Activated naive CD8-positive, alpha-beta T cell treated with anti-CD3 and anti-CD28 coated beads for 36 hours (primary cell): Measurements from ENCODE around the gene LRMDA. TPM values are rescaled to one million over a fixed set of nuclear protein-coding genes. Genes with fewer than 3 reads are reported as not detected.

Experiments used
- DNase-seq: peaks from one replicate; pipeline ENCODE4 v3.0.0; 2021
- H3K27ac Mint-ChIP-seq: one replicate; pipeline ENCODE4 v1.8.0; 2022; ENCODE audit warnings: mild to moderate bottlenecking, moderate library complexity, mixed read lengths
- H3K27me3 Mint-ChIP-seq: one replicate; pipeline ENCODE4 v1.8.0; 2022; ENCODE audit warnings: mild to moderate bottlenecking, mixed read lengths
- H3K36me3 Mint-ChIP-seq: one replicate; pipeline ENCODE4 v1.8.0; 2021; ENCODE audit warnings: mild to moderate bottlenecking, mixed read lengths
- H3K4me1 Mint-ChIP-seq: one replicate; pipeline ENCODE4 v1.8.0; 2021; ENCODE audit warnings: mixed read lengths
- H3K4me3 Mint-ChIP-seq: one replicate; pipeline ENCODE4 v1.8.0; 2022; ENCODE audit warnings: mild to moderate bottlenecking, moderate library complexity, mixed read lengths
- H3K9me3 Mint-ChIP-seq: one replicate; pipeline ENCODE4 v1.8.0; 2022; ENCODE audit warnings: mixed read lengths
- total RNA-seq, 2 experiments: library from RNA; stranded (reverse); gene quantifications; one replicate each; pipeline ENCODE4 v1.2.3, GENCODE V29; 2021

LRMDA gene
- total RNA-seq, 2 experiments from 2014 or later, result not detected

DNA sequence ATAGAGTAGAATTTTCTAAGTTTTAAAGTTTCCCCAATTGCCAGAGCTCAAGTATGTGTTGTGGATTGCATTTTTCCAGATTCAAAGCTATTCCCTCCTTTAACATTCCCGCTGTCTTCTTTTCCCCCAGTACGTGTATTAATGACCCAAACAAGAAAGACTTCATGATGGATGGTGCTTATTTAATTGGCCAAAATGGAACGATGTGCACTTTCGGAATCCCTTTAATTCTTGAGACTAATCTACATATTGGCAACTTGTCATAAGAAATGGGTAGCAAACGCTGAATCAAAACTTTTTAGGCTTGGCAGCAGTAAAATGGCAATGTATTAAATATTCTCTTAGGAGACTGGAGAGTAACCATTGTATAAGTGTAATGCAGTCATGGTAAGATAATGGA lies 753.2 kb downstream of the LRMDA start:
- Mint-ChIP-seq H3K4me3 (no peak overlapping the region), H3K36me3 (no peaks in the 10 kb centered on the region), H3K4me1 (no peaks in the 10 kb centered on the region), H3K27ac (no peak overlapping the region), H3K9me3 (no peaks in the 10 kb centered on the region), H3K27me3 (no peaks in the 10 kb centered on the region)
- no peak for DNase-seq

- Mint-ChIP-seq H3K27me3 (no peaks in the 10 kb centered on the region), H3K4me3 (no peak overlapping the region), H3K27ac (no peak overlapping the region), H3K9me3 (no peaks in the 10 kb centered on the region), H3K4me1 (no peaks in the 10 kb centered on the region), H3K36me3 (no peaks in the 10 kb centered on the region)
- DNase-seq, result no peak
Measured at GRCh38 chr10:76185471-76186301, 754.3 kb downstream of the LRMDA start.

DNA sequence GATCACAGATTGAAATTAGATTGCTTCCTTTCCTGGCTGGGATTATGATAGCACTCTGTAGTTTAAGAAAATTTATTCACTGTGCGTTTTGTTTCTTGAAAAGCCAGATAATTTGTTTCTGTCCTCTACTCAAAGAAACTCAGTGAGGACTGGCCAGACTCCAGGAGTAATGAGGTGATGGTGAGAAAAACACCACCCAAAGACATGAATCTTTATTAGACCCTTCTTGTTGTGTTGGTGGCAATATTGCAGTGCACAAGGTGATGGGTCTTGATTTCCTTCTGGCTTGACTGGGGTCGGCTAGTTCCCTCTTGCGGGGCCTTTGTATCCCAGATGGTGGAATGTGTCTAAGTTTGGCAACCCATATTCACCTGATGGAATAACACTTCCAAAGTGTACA lies 756.8 kb downstream of the LRMDA start:
- H3K4me3 Mint-ChIP-seq, result no peak overlapping the region
- no peaks in the 10 kb centered on the region for H3K9me3 Mint-ChIP-seq
- no peak overlapping the region for H3K27ac Mint-ChIP-seq
- H3K4me1 Mint-ChIP-seq, result no peaks in the 10 kb centered on the region
- no peak for DNase-seq
- no peaks in the 10 kb centered on the region for H3K36me3 Mint-ChIP-seq
- H3K27me3 Mint-ChIP-seq, result no peaks in the 10 kb centered on the region

- no peaks in the 10 kb centered on the region for H3K4me1 Mint-ChIP-seq
- no peaks in the 10 kb centered on the region for H3K36me3 Mint-ChIP-seq
- H3K27me3 Mint-ChIP-seq, result no peaks in the 10 kb centered on the region
- H3K9me3 Mint-ChIP-seq, result no peaks in the 10 kb centered on the region
- H3K27ac Mint-ChIP-seq, result no peak overlapping the region
- no peak overlapping the region for H3K4me3 Mint-ChIP-seq
- DNase-seq, result no peak
Measured at GRCh38 chr10:76190634-76191270, 759.3 kb downstream of the LRMDA start.

GRCh38 chr10:76191336-76191735 lies 759.9 kb downstream of the LRMDA start:
- no peaks in the 10 kb centered on the region for H3K27me3 Mint-ChIP-seq
- H3K4me1 Mint-ChIP-seq, result no peaks in the 10 kb centered on the region
- H3K9me3 Mint-ChIP-seq, result no peaks in the 10 kb centered on the region
- DNase-seq, result no peak
- H3K27ac Mint-ChIP-seq, result no peak overlapping the region
- no peaks in the 10 kb centered on the region for H3K36me3 Mint-ChIP-seq
- H3K4me3 Mint-ChIP-seq, result no peak overlapping the region

DNA sequence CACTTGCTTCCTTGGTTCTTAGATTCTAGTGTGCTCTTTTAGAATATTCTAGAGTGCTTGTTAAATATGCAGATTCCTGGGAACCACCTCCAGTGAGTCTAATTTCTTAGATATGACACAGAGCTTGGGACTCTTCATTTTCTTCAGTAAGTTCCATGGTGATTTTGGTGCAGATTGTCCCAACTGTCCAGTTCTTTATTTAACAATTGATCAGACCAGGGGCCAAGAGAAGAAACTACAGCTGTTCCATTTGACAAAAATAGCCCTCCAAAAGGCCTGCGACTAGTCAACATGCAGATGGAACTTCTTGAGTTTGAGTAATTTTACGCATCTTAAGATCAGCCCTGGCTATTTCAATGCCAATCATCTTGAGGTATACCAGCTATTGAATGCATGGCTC lies 760.7 kb downstream of the LRMDA start:
- no peaks in the 10 kb centered on the region for H3K27me3 Mint-ChIP-seq
- DNase-seq, result no peak
- H3K4me1 Mint-ChIP-seq, result no peaks in the 10 kb centered on the region
- H3K27ac Mint-ChIP-seq, result no peak overlapping the region
- no peaks in the 10 kb centered on the region for H3K9me3 Mint-ChIP-seq
- no peak overlapping the region for H3K4me3 Mint-ChIP-seq
- H3K36me3 Mint-ChIP-seq, result no peaks in the 10 kb centered on the region

- Mint-ChIP-seq H3K4me3 (no peak overlapping the region), H3K27me3 (no peaks in the 10 kb centered on the region), H3K9me3 (no peaks in the 10 kb centered on the region), H3K36me3 (no peaks in the 10 kb centered on the region), H3K27ac (no peak overlapping the region), H3K4me1 (no peaks in the 10 kb centered on the region)
- no peak for DNase-seq
Measured at GRCh38 chr10:76192694-76193320, 761.4 kb downstream of the LRMDA start.

DNA sequence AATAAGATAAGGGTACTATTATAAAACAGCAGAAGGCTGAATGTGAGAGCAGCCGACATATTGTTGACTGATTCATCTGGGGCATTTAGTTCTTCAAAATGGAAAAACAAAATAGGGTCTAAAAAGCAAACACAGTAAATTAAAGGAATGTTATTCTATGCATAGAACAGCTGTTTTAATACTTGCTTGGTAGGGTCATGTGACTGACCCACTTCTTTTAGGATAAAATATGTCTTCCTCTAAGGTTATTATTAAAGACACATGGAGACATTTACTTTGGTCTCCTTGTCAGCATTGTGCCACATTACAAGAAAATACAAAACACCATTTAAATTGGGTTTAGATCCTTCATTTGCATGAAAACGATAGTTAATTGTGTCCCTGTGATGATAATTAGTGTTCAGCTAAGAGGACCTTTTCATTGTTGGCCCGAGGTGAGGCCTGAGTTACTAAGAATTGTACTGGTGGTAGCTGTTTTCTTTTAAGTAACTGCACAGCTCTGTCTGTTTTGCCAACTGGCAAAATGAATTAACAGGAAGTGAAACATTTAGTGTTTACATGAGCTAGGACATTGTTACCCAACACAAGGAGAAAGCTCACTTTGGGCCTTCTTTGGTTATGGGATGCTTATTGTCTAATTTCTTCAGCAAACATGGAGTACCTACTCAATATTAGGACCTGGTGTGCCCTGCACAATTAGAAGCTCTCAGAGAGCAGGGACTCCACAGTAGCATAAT lies 764.4 kb downstream of the LRMDA start:
- Mint-ChIP-seq H3K9me3 (no peaks in the 10 kb centered on the region), H3K4me1 (no peaks in the 10 kb centered on the region), H3K27ac (no peak overlapping the region), H3K4me3 (no peak overlapping the region), H3K36me3 (no peaks in the 10 kb centered on the region), H3K27me3 (no peaks in the 10 kb centered on the region)
- no peak for DNase-seq

- H3K4me1 Mint-ChIP-seq, result no peaks in the 10 kb centered on the region
- H3K36me3 Mint-ChIP-seq, result no peaks in the 10 kb centered on the region
- DNase-seq, result no peak
- H3K27me3 Mint-ChIP-seq, result no peaks in the 10 kb centered on the region
- H3K4me3 Mint-ChIP-seq, result no peak overlapping the region
- H3K9me3 Mint-ChIP-seq, result no peaks in the 10 kb centered on the region
- H3K27ac Mint-ChIP-seq, result no peak overlapping the region
Measured at GRCh38 chr10:76197293-76197692, 765.9 kb downstream of the LRMDA start.

- no peak for DNase-seq
- Mint-ChIP-seq H3K27me3 (no peaks in the 10 kb centered on the region), H3K9me3 (no peaks in the 10 kb centered on the region), H3K36me3 (no peaks in the 10 kb centered on the region), H3K27ac (no peak overlapping the region), H3K4me1 (no peaks in the 10 kb centered on the region), H3K4me3 (no peak overlapping the region)
Measured at GRCh38 chr10:76198287-76199035, 767.0 kb downstream of the LRMDA start.

DNA sequence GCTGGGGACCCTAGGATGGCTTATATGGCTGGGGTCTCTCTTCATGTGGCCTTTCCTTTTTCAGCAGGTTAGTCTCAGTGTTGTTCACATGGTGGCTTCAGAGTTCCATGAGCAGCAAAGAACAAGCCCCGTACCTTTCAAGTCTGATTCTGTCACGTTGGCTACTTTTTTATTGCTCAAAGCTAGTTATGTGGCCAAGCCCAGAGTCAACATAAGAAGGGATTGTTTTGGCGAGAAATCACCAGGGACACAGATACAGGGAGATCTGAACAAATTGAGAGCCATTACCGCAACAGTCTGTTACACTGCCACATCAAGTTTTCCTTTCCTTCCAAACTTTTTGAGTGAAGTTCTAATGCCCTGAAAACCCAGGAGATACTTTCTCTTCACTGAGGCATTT lies 770.5 kb downstream of the LRMDA start:
- Mint-ChIP-seq H3K36me3 (no peaks in the 10 kb centered on the region), H3K4me1 (no peaks in the 10 kb centered on the region), H3K4me3 (no peak overlapping the region), H3K27me3 (no peaks in the 10 kb centered on the region), H3K27ac (no peak overlapping the region), H3K9me3 (no peaks in the 10 kb centered on the region)
- no peak for DNase-seq

GRCh38 chr10:76202777-76203176 lies 771.4 kb downstream of the LRMDA start:
- no peak for DNase-seq
- H3K4me3 Mint-ChIP-seq, result no peak overlapping the region
- no peaks in the 10 kb centered on the region for H3K36me3 Mint-ChIP-seq
- H3K27ac Mint-ChIP-seq, result no peak overlapping the region
- H3K27me3 Mint-ChIP-seq, result no peaks in the 10 kb centered on the region
- no peaks in the 10 kb centered on the region for H3K4me1 Mint-ChIP-seq
- H3K9me3 Mint-ChIP-seq, result no peaks in the 10 kb centered on the region

DNA sequence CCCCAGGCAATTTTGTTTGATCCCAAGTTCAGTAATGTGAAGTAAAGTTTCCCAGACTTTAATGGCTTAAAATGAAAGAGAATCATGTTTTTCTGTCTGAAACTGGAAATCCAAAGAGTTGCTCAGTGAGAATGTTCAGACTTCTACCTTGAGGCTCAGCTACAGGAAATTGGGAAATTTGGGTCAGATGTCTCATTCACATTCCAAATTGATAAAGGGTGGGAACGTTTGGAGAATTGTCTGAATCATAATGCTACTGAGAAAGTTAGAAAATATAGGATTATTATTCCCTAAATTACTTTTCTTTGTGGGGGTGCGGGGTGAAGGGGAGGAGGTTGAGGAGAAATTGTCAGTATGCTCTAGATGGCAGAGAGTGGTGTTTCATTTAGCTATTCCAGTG lies 773.9 kb downstream of the LRMDA start:
- H3K36me3 Mint-ChIP-seq, result no peaks in the 10 kb centered on the region
- no peaks in the 10 kb centered on the region for H3K27me3 Mint-ChIP-seq
- no peak for DNase-seq
- no peaks in the 10 kb centered on the region for H3K4me1 Mint-ChIP-seq
- no peak overlapping the region for H3K27ac Mint-ChIP-seq
- no peaks in the 10 kb centered on the region for H3K9me3 Mint-ChIP-seq
- no peak overlapping the region for H3K4me3 Mint-ChIP-seq

- Mint-ChIP-seq H3K36me3 (no peaks in the 10 kb centered on the region), H3K4me3 (no peak overlapping the region), H3K9me3 (no peaks in the 10 kb centered on the region), H3K4me1 (no peaks in the 10 kb centered on the region), H3K27ac (no peak overlapping the region), H3K27me3 (no peaks in the 10 kb centered on the region)
- no peak for DNase-seq
Measured at GRCh38 chr10:76206797-76207352, 775.5 kb downstream of the LRMDA start.
